ENCODE results near the gene ARHGEF28.

DNA sequence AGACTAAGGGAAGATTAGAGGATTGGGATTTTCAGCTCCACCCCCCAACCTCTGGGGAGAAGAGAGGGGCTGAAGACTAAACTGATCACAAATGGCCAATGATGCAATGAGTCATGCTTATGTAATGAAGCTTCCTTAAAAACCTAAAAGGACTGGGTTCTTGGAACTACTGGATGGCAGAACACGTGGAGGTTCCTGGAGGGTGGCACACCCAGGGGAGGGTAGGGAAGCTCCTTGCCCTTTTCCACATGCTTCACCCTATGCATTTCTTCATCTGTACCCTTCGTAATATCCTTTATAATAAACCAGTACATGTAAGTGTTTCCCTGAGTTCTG lies 48.6 kb downstream of the ARHGEF28 start:
- TF ChIP-seq, protein P1, sequence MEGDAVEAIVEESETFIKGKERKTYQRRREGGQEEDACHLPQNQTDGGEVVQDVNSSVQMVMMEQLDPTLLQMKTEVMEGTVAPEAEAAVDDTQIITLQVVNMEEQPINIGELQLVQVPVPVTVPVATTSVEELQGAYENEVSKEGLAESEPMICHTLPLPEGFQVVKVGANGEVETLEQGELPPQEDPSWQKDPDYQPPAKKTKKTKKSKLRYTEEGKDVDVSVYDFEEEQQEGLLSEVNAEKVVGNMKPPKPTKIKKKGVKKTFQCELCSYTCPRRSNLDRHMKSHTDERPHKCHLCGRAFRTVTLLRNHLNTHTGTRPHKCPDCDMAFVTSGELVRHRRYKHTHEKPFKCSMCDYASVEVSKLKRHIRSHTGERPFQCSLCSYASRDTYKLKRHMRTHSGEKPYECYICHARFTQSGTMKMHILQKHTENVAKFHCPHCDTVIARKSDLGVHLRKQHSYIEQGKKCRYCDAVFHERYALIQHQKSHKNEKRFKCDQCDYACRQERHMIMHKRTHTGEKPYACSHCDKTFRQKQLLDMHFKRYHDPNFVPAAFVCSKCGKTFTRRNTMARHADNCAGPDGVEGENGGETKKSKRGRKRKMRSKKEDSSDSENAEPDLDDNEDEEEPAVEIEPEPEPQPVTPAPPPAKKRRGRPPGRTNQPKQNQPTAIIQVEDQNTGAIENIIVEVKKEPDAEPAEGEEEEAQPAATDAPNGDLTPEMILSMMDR (IDR thresholded peaks at IDR 0.05; ENCODE audit: low read length): no peak
- TF ChIP-seq EZH2 (optimal IDR thresholded peaks at IDR 0.05; ENCODE audit: low read depth, low read length): no peak
- no peak for TF ChIP-seq EZH2phosphoT487 (IDR thresholded peaks at IDR 0.05; ENCODE audit: low read length)
